Erythroblast (primary cell): ENCODE measurements around the gene CRB1.

Experiments
- GATA1 ChIP-seq: IDR thresholded peaks from 2 replicates; pipeline ENCODE4 v1.6.1; 2011; ENCODE audit warnings: low read depth, mild to moderate bottlenecking, control low read depth, low read length, moderate library complexity
- POLR2A ChIP-seq: IDR thresholded peaks from 2 replicates; pipeline ENCODE4 v1.6.1; 2011; ENCODE audit warnings: mild to moderate bottlenecking, low read length

DNA sequence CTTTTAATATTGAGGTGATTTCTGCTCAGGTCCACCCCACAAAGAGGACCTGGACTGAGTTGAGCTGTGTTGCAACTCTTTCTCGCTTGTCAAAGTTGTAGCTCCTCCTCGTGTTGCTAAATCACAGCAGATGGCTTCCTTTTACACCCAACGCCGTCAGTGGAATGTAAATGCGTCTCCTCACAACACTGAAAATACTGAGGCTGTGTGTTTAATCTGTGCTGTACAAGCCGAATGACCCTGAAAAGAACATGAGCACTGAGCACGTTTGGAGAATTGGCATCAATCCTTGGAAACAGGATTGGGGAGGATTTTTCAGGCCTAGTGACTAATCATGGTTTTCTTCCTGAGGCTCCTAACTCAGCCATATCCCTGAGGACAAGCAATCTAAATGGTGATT is 196.0 kb downstream of the CRB1 start:
- TF ChIP-seq POLR2A (no peak), GATA1 (no peak)
